NCI-H345 treated with DMSO at 0.1 percent for 48 hours (cell line): Measurements from ENCODE around the gene BMP5.
"Not testable (repeated sequence)": the region's sequence is repeated elsewhere in the genome, so short reads cannot be mapped to it uniquely, and the experiment has no call there.

Experiments
- DNase-seq: peaks from one replicate; lab custom pipeline; 2025; ENCODE audit not compliant: unreplicated experiment; lab: John Stamatoyannopoulos, UW

BMP5 gene

GRCh38 chr6:55875400-55875799 is at the start of gene BMP5:
Gene BMP5 (minus strand): TSS chr6:55875590. CDS start chr6:55874865, 725 bp downstream.
- DNase-seq: no peak

- DNase-seq: no peak
These were observed 47.0 kb upstream of the BMP5 start for GRCh38 chr6:55922406-55922805.

- DNase-seq: no peak
These were observed 44.4 kb upstream of the BMP5 start for GRCh38 chr6:55919716-55920308.

- no peak for DNase-seq
These were observed 43.2 kb upstream of the BMP5 start for GRCh38 chr6:55918639-55919038.

GRCh38 chr6:55917751-55918415 is 42.5 kb upstream of the BMP5 start:
- DNase-seq: no peak

GRCh38 chr6:55916188-55916587 is 40.8 kb upstream of the BMP5 start:
- DNase-seq: no peak

- DNase-seq: no peak
These were observed 38.1 kb upstream of the BMP5 start for GRCh38 chr6:55913228-55914195.

GRCh38 chr6:55910466-55910865 is 35.1 kb upstream of the BMP5 start:
- not testable (repeated sequence) for DNase-seq

- DNase-seq: not testable (repeated sequence)
These were observed 34.5 kb upstream of the BMP5 start for GRCh38 chr6:55909911-55910310.

GRCh38 chr6:55902796-55903195 is 27.4 kb upstream of the BMP5 start:
- no peak for DNase-seq

- no peak for DNase-seq
These were observed 26.4 kb upstream of the BMP5 start for GRCh38 chr6:55901765-55902270.

GRCh38 chr6:55898342-55898741 is 23.0 kb upstream of the BMP5 start:
- DNase-seq: no peak

- DNase-seq: no peak
These were observed 22.0 kb upstream of the BMP5 start for GRCh38 chr6:55897346-55897745.

- no peak for DNase-seq
These were observed 20.8 kb upstream of the BMP5 start for GRCh38 chr6:55895972-55896730.

GRCh38 chr6:55892749-55893357 is 17.5 kb upstream of the BMP5 start:
- DNase-seq: no peak

- DNase-seq: no peak
These were observed 13.5 kb upstream of the BMP5 start for GRCh38 chr6:55888917-55889316.

- no peak for DNase-seq
These were observed 10.9 kb upstream of the BMP5 start for GRCh38 chr6:55886185-55886836.

GRCh38 chr6:55882718-55883569 is 7.6 kb upstream of the BMP5 start:
- no peak for DNase-seq

GRCh38 chr6:55877283-55877682 is 1.9 kb upstream of the BMP5 start:
- no peak for DNase-seq
